HTR-8/SVneo (cell line): Measurements from ENCODE around the gene RNF213.
A peak's percentile ranks its signal among the peaks of the same experiment; 100 is the strongest.

Experiments
- DNase-seq: peaks from one replicate; pipeline ENCODE4 v3.0.0; 2011; ENCODE audit warnings: low spot score, mixed read lengths; ENCODE audit not compliant: insufficient read length
- FAIRE-seq: peaks from 2 replicates; lab custom pipeline; 2011; peaks lifted over from hg19 to GRCh38; lab: Jason Lieb, UNC

RNF213 gene

GRCh38 chr17:80339731-80340456 lies 79.2 kb downstream of the RNF213 start:
- no peak for FAIRE-seq
- no peak for DNase-seq

GRCh38 chr17:80345321-80345720 lies 84.7 kb downstream of the RNF213 start:
- FAIRE-seq (no peak), DNase-seq (no peak)

GRCh38 chr17:80345841-80346497 lies 85.3 kb downstream of the RNF213 start:
- no peak for DNase-seq
- no peak for FAIRE-seq

- no peak for FAIRE-seq
- DNase-seq = no peak
Measured at GRCh38 chr17:80346498-80347275, 86.0 kb downstream of the RNF213 start.

- DNase-seq (no peak), FAIRE-seq (no peak)
Measured at GRCh38 chr17:80347536-80347935, 86.9 kb downstream of the RNF213 start.

- FAIRE-seq = no peak
- DNase-seq = no peak
Measured at GRCh38 chr17:80347948-80348351, 87.3 kb downstream of the RNF213 start.

GRCh38 chr17:80348551-80349150 lies 88.0 kb downstream of the RNF213 start:
- DNase-seq (no peak), FAIRE-seq (no peak)

GRCh38 chr17:80349151-80349651 lies 88.5 kb downstream of the RNF213 start:
- FAIRE-seq = no peak
- peak; percentile 18 for DNase-seq

GRCh38 chr17:80349751-80350150 lies 89.1 kb downstream of the RNF213 start:
- no peak for DNase-seq
- FAIRE-seq = no peak

- FAIRE-seq (no peak), DNase-seq (no peak)
Measured at GRCh38 chr17:80352216-80352895, 91.7 kb downstream of the RNF213 start.

- no peak for DNase-seq
- FAIRE-seq = no peak
Measured at GRCh38 chr17:80352991-80353665, 92.5 kb downstream of the RNF213 start.

GRCh38 chr17:80353718-80354275 lies 93.1 kb downstream of the RNF213 start:
- FAIRE-seq = no peak
- no peak for DNase-seq

- DNase-seq (no peak), FAIRE-seq (no peak)
Measured at GRCh38 chr17:80354336-80354735, 93.7 kb downstream of the RNF213 start.

GRCh38 chr17:80356231-80356856 lies 95.7 kb downstream of the RNF213 start:
- DNase-seq (no peak), FAIRE-seq (no peak)

GRCh38 chr17:80358131-80358530 lies 97.5 kb downstream of the RNF213 start:
- FAIRE-seq (no peak), DNase-seq (no peak)

GRCh38 chr17:80358861-80359260 lies 98.2 kb downstream of the RNF213 start:
- FAIRE-seq (no peak), DNase-seq (no peak)

GRCh38 chr17:80359422-80360110 lies 98.9 kb downstream of the RNF213 start:
- FAIRE-seq (no peak), DNase-seq (no peak)

GRCh38 chr17:80360396-80360795 lies 99.7 kb downstream of the RNF213 start:
- FAIRE-seq (no peak), DNase-seq (no peak)
